Measurements from ENCODE around the gene KYNU. TPM values are rescaled to one million over a fixed set of nuclear protein-coding genes. Genes with fewer than 3 reads are reported as not detected.

Gene KYNU
- total and polyA plus RNA-seq, 9 of the 15 experiments (the other 6 are each of a cell fraction or from before 2014, with no cell fraction given): 2.6 to 11.6 (median 7.2) TPM

GRCh38 chr2:142944264-142944663 is 66.8 kb downstream of the KYNU start:
- Histone ChIP-seq H3K27me3 (ENCODE audit: control insufficient read depth in 2 of 2, insufficient read depth in 2 of 2, low read length in 2 of 2) (no peaks in the 10 kb centered on the region), H3K4me1 (replicated peaks in 1 of 2; ENCODE audit: control insufficient read depth in 2 of 2, insufficient read depth in 2 of 2, low read length in 2 of 2) (no peaks in the 10 kb centered on the region), H3K9ac (ENCODE audit: insufficient read depth in 1 of 2, low read depth in 2 of 2, low read length in 2 of 2) (no peak overlapping the region), H3K9me1 (ENCODE audit: control insufficient read depth, insufficient read depth, low read length) (no peaks in the 10 kb centered on the region), H3K9me3 (replicated peaks; ENCODE audit: control insufficient read depth, insufficient read depth, low read depth, low read length) (no peaks in the 10 kb centered on the region), H3K4me3 (no peak overlapping the region), H4K20me1 (replicated peaks; ENCODE audit: control insufficient read depth, insufficient read depth, low read length) (no peaks in the 10 kb centered on the region), H3K79me2 (ENCODE audit: control insufficient read depth, insufficient read depth, low read length) (no peaks in the 10 kb centered on the region), H3K27ac (ENCODE audit: extremely low read depth, low read depth, low read length) (no peak overlapping the region), H3K4me2 (ENCODE audit: insufficient read depth, low read length) (no peak overlapping the region), H3K36me3 (ENCODE audit: control insufficient read depth, insufficient read depth, low read length) (no peaks in the 10 kb centered on the region), H2AFZ (ENCODE audit: low read depth, low read length) (no peak overlapping the region)
- ATAC-seq (no peak), FAIRE-seq (no peak), DNase-seq (ENCODE audit: extremely low read depth in 1 of 4, low spot score in 3 of 4) (no peak)
- TF ChIP-seq SMARCA4 (IDR thresholded peaks at IDR 0.05) (no peak), JUND (IDR thresholded peaks at IDR 0.05; ENCODE audit: borderline replicate concordance, low read depth, low read length) (peak; percentile 45; the same call in 1 of the 2 replicates), JUND (tag; IDR thresholded peaks at IDR 0.05; ENCODE audit: borderline replicate concordance, low read depth, low read length) (peak; percentile 43; the same call in 1 of the 3 replicates), FOXP4 (CRISPR knock-in tag; IDR thresholded peaks at IDR 0.05; ENCODE audit: borderline replicate concordance) (no peak), FOSL1 (tag; conservative IDR thresholded peaks at IDR 0.05) (peak; percentile 78), MIER1 (IDR thresholded peaks at IDR 0.05; ENCODE audit: low read depth) (no peak), NFIX (CRISPR knock-in tag; IDR thresholded peaks at IDR 0.05; ENCODE audit: low read depth) (no peak), KDM5B (IDR thresholded peaks at IDR 0.05; ENCODE audit: insufficient replicate concordance, low read depth, low read length) (no peak), ZNF707 (CRISPR knock-in tag; conservative IDR thresholded peaks at IDR 0.05) (no peak), ZNF3 (CRISPR knock-in tag; IDR thresholded peaks at IDR 0.05) (no peak), MEIS2 (IDR thresholded peaks at IDR 0.05; ENCODE audit: partially characterized antibody) (peak; percentile 23), ZFPM2 (CRISPR knock-in tag; IDR thresholded peaks at IDR 0.05) (no peak), ZNF232 (CRISPR knock-in tag; IDR thresholded peaks at IDR 0.05) (no peak), MTF1 (CRISPR knock-in tag; IDR thresholded peaks at IDR 0.05; ENCODE audit: borderline replicate concordance) (no peak), RFX5 (IDR thresholded peaks at IDR 0.05; ENCODE audit: low read depth, low read length) (no peak), YBX1 (IDR thresholded peaks at IDR 0.05) (no peak)
- in situ Hi-C loops (cut with MboI) (no loop called here), intact Hi-C loops (cut with micrococcal nuclease) (no loop called here)
- ChIA-PET POLR2A (no interaction called here), CTCF (ENCODE audit: low intra/inter-chr PET ratio) (no interaction called here)
- no TSS peak for BruUV-seq (replicated peaks)

All from K562 (cell line).